ENCODE data around the gene SMYD5.
"Not testable (repeated sequence)": the region's sequence is repeated elsewhere in the genome, so short reads cannot be mapped to it uniquely, and the experiment has no call there.

SMYD5 gene

GRCh38 chr2:73214120-73215035 is at the start of gene SMYD5:
SMYD5 (plus strand) TSS chr2:73214245; CDS start chr2:73214267, 22 bp downstream.
- DNase-seq = peak; percentile 79

DNA sequence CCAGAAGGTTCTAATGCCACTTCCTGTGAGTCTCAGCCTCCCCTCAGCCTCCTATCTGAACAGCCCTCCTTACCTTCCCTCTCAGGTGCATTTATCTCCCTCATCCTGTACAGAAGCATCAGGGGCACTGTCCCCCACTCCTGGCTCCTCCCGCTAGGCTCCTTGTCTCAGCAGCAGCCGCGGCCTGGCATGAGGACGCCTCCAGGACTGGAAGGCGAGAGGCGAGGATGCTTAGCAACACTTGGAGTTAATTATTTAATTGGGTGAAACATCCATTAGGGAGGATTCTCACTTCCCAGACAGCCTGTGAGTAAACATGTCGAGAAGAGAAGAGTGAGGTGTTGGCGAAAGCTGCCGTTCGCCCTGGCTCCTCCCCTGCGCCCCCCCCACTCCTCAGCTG is 48.1 kb upstream of the SMYD5 start:
- not testable (repeated sequence) for DNase-seq

GRCh38 chr2:73166813-73167212 is 47.2 kb upstream of the SMYD5 start:
- DNase-seq = not testable (repeated sequence)

GRCh38 chr2:73168348-73168747 is 45.7 kb upstream of the SMYD5 start:
- not testable (repeated sequence) for DNase-seq

DNA sequence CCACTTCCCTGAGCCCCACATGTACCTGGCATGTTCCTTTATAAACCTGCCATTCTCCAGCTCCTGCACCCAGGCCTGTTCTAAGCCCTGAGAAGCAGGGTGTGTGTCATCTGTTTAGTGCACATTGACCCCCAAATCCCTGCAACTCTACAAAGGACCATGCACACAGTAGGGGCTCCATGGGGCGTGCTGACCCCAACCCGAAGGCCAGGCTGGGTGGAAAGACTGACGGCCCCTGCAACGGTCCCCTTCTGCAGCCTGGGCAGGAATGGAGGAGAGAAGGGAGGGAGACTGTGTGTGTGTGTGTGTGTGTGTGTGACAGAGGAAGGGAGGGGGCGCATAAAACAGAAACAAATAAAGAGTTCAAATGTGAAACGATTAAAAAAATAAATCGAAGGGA is 43.7 kb upstream of the SMYD5 start:
- not testable (repeated sequence) for DNase-seq

GRCh38 chr2:73172963-73173362 is 41.1 kb upstream of the SMYD5 start:
- DNase-seq = no peak

GRCh38 chr2:73173781-73174180 is 40.3 kb upstream of the SMYD5 start:
- DNase-seq = no peak

DNA sequence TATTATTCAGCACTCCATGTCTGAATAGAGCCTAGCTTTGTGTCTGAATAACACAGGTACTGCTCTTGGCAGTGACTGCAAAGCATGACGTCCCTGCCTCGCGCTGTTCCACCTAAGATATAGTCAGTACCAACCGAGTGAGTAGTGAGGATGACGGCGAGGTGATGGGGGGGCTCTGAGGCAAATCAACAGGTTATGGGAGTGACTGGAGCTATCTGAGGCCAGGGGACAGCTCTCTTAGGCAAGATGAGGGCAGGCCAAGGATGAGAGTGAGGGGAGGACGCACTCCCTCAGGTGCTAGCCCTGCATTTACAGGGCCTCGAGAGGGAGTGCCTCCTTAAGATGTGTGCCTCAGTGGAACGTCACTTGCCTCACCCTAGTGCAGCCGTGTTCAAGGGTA is 39.8 kb upstream of the SMYD5 start:
- no peak for DNase-seq

DNA sequence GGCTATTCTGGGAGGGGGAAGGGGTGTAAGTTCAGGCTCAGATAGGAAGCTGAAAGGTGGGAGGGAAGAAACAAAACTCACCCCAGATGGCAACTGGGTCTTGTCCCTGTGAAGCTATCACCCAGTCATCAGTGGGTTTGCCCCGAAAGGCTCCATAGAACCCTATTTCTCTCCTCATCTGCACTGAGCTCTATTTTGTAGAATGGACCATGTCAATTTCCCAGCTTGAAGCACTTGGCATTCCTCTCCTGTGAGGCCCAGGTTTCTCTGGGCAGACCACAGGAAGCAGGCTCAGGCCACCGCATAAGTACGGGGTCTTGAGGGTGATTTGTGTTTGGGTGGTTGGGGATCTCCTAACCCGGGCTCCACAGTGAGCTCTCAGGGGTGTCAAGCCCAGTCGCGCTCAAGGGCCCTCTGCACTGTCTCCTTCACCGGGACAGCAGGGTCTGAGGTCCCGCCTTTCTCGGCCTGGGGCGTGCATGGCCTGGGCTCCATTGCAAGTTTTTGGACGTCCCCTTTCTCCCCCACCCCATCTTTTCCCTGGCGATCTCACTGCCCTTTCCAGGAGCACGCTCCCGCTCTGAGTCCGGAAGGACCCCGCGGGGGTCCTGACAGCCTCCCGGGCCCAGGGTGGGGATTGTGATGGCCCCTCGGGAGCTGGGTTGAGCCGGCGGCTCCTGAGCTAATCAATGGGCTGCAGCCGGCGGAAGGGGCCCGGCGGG is 38.9 kb upstream of the SMYD5 start:
- no peak for DNase-seq

- no peak for DNase-seq
Observed at GRCh38 chr2:73175663-73176204, 38.3 kb upstream of the SMYD5 start.

GRCh38 chr2:73176205-73176880 is 37.7 kb upstream of the SMYD5 start:
- no peak for DNase-seq

DNA sequence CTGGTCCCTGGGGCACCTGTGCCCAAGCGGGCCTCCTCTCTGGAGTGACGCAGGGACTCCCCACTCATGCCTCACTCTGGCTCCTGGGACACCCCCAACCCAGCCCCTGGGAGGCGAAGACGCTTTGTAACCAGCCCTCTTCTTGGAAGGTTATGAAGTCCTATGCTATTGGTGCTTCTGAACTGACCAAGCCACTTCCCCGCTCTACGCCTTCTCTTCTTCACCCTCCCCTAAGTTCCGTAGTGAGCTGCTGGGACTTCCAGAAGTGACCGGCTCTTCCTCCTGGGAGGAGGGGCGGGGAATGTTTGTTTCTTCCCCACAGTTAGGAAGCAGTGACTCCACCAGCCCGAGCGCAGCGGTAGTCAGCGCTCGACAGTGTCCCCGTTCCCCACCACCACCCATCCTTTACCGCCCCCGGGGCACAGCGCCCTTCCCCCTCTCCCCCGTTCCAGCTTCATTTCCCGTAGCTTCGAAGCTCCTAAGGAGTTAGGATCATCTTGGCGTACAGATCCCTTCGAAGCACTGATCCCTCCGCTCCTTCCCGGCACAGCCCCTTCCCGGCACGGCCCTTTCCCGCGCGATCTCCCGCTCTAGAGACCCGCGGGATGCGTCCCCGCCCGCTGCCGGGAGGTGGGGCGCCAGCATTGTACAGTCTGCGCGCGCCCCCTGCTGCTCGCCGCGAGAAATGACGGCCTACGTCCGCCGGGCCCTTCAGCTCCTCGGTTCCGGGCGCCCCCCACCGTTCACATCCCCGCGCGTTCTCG is 37.0 kb upstream of the SMYD5 start:
- DNase-seq = peak; percentile 65

DNA sequence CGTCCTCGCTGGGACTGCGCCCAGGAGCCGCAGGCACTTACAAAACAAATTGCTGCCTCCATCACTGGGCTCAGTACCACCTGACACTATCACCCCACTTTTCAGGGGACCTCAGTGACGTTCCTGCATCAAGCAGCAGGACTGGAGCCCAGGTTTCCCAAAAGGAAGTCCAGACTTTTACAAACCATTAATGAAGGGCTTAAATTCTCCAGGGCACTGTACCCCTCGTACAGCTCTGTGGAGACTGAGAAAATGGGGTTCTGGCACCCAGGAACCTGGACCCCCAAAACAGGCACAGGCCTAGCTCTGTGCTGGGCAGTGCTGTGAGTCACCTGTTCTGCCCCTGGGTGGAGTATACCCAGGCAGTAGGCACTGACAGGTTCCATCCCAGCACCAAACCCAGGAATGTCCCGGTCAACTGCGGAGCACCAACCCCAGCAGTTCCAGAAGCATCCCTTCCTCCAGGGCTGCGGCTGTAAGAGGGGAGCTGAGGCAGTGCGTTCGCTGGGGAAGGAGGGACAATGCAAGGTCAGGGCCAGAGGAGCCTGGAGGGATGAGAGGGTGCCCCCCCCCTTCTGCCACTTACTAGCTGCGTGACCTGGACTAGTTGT is 36.3 kb upstream of the SMYD5 start:
- DNase-seq = no peak

GRCh38 chr2:73185965-73186364 is 28.1 kb upstream of the SMYD5 start:
- DNase-seq = no peak

- no peak for DNase-seq
Observed at GRCh38 chr2:73187549-73187948, 26.5 kb upstream of the SMYD5 start.

- no peak for DNase-seq
Observed at GRCh38 chr2:73197579-73197978, 16.5 kb upstream of the SMYD5 start.

GRCh38 chr2:73200281-73200680 is 13.8 kb upstream of the SMYD5 start:
- not testable (repeated sequence) for DNase-seq

DNA sequence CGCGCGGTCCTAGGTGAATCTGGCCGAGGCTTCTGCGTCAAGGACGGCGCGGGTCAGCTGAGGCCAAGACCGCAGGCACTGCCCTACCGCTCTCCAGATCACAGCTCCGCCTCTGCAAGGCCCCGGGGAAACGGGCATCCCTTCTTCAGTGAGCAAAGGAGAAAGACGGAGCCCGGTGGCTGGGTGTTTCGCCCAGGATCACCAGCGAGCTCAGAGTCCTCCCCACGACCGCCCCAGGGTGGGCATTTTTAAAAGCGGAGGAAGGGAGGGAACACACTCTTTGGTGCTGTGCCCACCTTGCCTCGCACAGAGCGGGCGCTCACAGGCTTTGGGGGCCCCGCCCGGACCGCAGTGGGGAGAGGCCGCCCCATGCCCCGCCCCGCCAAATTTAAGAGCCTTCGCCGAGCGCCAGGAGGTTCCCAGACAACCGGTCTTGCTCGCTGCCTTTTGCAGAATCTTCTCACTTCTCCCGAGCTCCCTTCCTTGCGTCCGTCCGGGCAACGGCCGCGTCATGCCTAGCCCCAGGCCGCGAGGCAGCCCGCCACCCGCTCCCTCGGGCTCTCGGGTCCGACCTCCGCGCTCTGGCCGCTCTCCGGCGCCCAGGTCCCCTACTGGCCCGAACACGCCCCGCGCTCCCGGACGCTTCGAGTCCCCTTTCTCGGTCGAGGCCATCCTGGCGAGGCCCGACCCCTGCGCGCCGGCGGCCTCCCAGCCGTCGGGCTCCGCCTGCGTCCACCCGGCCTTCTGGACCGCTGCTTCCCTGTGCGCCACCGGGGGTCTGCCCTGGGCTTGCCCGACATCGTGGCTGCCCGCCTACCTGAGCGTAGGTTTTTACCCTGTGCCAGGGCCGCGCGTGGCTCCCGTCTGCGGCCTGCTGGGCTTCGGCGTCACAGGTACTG is 11.6 kb upstream of the SMYD5 start, which contains the start of gene NOTO:
TSS of gene NOTO (plus strand) at position 419 of the 899 bp plus-strand sequence. CDS start at position 512, 93 bp downstream.
- no peak for DNase-seq

DNA sequence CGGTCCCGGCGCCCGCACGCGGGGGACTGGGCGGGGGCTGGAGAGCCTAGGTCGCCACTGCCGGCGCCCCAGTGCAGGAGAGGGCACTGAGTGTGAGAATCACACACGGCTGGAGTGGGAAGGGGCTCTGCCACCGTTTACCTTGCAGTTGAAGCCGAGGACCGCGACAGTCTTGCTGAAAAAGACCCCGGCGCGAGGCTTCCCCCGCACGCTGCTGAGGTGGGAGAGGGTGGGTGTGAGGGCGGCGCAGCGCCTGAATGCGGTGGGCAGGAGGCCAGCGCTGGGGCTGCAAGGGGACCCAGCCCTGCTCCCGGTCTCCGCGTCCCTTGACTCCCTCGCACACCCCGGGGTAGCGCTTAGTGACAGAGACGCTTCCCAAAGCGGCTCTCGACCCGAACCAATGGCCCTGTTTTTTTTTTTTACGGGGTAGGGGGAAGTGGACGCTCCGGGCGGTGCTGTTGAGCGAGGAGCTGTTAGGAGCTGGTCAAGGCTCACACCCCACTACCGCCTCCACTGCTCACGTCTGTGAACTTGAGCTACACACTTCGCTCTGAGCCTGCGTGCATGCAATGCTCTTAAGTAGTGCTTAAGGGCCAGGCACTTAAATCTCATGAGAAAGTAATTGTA is 10.9 kb upstream of the SMYD5 start:
- no peak for DNase-seq

DNA sequence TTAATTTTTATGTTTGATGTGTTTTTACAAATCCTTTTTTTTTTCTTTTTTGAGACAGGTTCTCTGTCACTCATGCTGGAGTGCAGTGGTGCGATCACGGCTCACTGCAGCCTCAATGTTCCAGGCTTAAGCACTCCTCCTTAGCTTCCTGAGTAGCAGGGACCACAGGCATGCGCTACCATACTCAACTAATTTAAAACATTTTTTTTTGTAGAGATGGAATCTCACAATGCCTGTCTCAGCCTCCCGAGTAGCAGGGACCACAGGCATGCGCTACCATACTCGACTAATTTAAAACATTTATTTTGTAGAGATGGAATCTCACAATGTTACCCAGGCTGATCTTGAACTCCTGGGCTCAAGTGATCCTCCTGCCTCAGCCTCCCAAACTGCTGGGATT is 8.4 kb upstream of the SMYD5 start:
- no peak for DNase-seq
